Hematopoietic multipotent progenitor cell (in vitro differentiated cells): ENCODE measurements around the gene GALNT18. TPM values are rescaled to one million over a fixed set of nuclear protein-coding genes. Genes with fewer than 3 reads are reported as not detected.
A peak's percentile ranks its signal among the peaks of the same experiment; 100 is the strongest.

Source experiments
- DNase-seq, 3 donors: peaks; one replicate each; pipeline ENCODE4 v3.0.0-alpha.2; 2011 to 2015; ENCODE audit warnings: low read depth in 2 of 3, low spot score in 2 of 3
- total RNA-seq: library from RNA; depleted of rRNA; stranded (reverse); fragments of >200 nt; gene quantifications from one replicate; pipeline ENCODE4 v1.2.3, GENCODE V29; 2012

Gene GALNT18
- total RNA-seq, 1 donor: 0.54 TPM

DNA sequence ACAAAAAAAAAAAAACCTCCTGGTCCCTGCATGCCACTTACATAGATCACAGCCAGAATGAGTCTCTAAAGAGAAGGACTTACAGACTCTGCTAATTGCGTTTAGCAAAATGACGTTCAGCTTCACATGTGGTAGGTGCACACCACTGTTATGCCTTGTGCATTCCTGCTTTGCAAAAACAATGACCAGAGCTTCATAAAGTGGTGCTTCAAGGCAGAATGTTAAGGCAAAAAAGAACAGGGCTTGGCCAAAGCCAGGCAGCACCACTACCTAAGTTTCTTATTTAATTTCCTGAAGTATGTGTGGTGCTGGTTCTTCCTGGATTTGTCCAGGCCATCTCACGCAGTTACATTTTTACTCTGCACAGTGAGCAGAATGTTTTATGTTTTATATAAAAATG, 85.2 kb downstream of the GALNT18 start:
- no peak for DNase-seq

DNA sequence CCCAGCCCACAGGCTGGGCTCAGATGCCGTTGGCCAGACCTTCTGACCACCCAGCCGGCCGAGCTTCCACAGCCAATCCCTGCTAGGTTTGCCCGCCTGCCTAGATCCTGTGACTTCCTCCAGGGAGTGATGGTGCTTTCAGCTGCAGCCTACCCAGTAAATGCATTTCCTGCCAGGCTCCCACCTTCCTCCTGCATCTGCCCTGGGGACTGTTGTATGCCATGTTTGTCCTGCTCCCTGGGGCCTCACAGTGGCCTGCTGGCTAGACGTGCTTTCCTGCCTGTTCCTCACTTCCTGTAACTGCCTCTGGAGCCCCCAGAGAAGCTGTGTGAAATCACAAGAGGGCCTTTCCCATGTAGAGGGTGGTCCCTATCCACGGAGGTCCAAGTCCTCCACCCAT, 86.2 kb downstream of the GALNT18 start:
- no peak for DNase-seq

DNA sequence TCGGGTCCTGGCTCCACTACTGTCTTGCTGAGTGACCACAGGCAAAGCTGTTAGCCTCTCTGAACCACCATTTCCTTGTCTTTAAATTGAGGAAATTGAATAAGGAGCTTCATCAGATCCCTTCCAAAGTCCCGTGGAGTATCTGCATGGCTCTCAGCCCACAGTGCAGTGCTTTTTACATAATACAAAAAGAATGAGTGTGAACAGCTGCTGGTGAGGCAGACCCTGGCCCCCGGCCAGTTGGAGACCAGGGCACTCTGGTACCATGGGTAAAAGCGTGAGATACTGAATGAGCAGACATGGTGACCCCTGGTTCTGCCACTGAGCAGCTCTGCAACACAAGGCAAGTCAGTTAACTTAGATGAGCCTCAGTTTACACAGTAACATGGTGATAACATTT, 86.8 kb downstream of the GALNT18 start:
- DNase-seq: no peak

DNA sequence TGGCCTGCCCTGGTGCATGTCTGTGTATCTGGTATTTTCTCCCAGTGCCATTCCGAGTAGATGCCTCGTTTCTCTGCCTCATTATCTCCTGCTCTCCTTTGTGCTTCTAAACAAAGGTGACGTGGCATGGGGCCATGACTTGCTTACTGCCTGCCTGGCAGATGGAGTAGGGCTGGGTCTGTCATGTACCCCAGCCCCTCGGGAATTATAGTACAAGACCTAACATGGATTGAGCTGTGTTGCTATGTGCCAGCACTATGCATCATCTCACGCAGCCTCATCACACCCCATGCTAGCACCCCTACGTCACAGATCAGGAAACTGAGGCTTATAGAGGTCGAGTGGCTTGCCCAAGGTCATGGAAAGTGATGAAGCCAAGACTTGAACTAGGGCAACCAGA, 88.1 kb downstream of the GALNT18 start:
- DNase-seq: no peak

DNA sequence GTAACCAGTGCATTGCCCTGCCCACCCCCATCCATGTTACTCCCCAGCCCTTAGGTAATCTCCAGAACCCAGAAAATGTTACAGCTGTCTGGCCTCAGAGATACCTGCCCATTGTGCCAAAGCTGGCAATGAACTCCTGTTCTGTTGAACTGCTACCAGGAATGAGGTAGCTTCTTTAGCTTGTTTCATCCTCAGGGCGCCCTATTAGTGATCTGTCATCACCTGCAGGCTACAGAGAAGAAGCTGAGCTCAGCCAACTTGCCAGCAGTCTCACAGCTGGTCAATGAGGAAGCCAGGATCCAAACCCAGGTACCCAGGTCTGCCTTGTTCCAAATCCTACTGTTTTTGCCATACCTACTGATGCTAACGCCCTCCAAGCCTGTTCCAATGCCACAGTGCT, 88.7 kb downstream of the GALNT18 start:
- no peak for DNase-seq

DNA sequence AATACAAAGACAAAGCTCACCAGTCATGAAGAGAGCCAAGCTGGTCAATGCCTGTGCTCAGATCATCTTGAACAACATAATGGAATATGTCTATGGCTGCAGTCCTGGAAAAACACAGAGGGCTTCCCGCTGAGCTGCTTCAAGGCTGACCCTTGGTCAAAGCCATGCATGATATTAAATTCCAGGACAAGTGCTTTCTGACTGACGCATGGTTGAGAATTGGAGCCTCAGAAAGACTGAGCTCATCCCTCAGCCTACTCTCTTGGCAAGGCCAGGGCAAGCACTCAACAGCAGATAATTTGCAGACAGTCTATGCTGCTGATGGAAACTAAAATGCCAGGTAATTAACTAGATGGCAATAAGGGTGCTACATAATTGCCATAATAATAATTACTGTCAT, 89.2 kb downstream of the GALNT18 start:
- DNase-seq: no peak

DNA sequence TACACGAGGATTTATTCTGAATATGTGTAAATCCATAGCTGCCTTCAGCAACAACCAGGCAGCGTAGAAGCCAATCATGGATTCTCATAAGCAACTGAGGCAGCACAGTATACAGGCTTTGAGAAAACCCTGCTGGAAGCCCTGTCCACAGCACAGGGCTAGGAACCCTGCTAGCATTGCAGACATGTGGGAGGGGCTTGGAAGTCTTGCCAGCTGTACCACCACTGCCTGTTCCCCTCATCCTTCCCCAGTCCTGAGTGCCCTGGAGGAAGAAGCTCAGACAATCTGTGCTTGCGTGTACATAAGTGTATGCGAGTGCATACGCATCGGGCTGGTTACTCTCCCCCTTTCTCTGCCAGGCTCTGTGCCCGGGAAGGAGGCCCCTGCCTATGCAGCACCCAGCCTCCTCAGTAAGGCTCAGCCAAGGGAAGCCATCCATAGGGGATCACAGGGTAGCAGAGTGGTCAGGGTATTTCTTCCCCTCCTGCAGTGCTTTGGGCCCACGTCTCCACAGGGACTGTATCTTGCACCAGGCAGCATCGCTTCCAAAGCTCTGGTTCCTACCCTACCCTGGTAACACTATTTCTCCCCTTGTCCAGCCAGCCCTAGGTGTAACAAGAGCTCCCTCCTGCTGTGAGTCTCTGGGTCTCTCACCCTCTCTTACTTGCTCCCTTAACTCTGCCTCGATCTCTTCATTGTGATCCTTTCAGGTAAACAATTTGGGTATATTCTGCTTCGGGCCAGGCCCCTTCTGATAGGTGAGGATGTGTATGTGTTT, 90.5 kb downstream of the GALNT18 start:
- no peak for DNase-seq

DNA sequence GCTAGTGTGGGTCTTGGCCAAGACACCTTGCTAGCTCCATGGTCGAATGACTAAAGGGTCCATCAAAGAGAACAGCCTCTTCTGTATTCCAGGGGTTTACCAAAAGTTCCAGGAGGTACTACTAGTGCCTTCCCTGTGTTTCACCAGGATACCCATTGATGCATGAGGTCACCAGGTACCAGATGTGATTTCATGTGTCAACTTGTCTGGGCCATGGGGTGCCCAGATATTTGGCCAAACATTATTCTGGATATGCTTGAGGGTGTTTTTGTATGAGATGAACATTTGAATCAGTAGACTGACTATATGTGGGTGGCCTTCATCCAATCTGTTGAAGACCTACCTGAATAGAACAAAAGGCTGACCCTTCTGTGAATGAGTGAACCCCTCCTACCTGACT, 92.8 kb downstream of the GALNT18 start:
- DNase-seq: no peak

DNA sequence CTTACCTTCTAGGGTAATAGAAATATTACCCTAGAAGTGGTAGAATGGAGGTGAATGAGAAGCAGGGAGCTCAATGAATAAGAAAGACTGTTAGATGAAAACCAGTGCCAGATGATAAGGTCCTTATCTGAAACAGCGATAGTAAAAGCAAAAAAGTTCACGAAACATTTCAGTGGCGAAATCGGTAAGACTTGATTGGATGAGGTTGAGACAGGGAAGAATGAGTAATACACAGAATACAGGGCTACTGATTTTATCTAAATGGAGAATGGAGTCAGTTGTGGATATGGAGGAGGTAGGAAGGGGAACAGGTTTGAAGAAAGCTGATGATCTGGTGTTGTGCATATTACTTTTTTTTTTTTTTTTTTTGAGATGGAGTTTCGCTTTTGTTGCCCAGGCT, 96.5 kb downstream of the GALNT18 start:
- no peak for DNase-seq

DNA sequence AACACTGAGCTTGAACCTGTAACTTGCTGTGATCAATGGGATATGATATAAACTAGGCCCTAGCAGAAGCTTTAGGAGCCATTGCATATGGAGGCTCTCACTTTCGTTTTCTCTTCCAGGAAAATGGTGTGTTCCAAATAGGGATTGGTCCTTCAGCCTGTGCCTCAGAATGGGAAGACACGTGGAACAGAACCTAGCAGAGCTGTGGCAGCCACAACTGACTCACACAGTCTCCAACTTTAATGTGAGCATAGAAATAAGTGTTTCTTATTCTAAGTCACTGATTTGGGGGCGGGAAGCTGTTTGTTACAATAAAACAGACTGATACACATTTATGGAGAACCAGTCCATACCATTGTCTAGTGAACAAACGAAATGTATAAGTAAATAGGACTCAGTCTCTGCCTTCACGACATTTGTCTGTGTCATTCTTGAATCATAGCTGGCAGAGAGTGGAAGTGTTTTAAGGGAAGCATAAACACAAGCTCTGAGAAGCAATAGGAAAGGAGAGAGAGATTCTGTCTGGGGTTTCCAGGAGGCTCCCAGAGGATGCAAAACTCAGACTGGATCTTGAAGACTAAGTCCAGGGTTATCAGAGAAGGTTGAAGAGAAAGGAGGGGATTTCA, 97.3 kb downstream of the GALNT18 start:
- no peak for DNase-seq

DNA sequence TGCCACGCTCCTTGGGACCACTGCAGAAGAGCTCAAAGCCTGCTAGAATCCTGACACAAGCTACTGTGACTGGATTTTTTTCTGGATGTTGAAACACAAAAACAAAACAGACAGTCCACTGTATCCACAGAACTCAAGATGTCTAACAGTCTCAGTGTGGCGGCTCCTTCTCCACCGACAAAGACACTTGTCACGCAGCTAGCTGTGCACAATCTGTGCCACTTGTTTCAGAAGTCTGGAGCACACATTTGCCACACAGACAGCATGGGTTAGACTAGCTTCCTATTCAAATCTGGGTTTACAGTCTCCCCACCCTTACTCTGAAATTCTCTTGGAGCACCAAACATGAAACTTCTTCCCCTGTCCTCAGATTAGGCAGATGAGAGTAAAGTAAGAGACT, 99.2 kb downstream of the GALNT18 start:
- no peak for DNase-seq

DNA sequence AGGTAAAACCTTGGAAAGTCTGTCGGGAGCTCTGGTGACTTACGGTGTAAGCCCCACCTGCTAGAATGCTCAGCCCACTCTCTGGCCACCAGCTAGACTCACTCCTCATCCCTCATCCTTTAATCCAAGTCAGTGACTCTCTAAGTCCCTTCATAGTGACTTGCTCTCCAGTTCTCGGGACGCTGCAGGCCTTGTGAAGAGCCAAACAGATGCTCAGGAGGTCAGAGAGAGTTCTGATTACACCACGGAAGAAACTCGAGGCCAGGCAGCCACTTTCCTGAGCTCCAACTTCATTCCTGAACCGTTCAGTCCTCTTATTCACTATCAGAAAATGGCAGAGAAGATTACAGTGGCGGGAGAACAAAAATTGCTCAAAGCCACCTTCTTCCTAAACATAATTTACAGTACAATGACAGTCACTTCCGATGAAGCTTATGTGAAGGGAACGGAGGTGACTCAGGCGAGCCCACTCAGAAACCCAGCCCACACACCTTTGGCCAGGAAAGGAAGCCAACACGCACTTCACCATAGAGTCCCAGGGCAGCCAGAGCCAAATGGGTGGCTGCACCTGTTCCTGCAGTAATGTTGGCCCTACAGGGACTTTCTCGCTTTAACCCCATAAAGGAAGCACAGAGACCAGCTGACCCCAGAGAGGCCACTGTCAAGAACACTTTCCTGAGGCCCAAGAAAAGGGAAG, 100.4 kb downstream of the GALNT18 start:
- DNase-seq: peak in 2 of 3 donors; percentile 8 to 19

DNA sequence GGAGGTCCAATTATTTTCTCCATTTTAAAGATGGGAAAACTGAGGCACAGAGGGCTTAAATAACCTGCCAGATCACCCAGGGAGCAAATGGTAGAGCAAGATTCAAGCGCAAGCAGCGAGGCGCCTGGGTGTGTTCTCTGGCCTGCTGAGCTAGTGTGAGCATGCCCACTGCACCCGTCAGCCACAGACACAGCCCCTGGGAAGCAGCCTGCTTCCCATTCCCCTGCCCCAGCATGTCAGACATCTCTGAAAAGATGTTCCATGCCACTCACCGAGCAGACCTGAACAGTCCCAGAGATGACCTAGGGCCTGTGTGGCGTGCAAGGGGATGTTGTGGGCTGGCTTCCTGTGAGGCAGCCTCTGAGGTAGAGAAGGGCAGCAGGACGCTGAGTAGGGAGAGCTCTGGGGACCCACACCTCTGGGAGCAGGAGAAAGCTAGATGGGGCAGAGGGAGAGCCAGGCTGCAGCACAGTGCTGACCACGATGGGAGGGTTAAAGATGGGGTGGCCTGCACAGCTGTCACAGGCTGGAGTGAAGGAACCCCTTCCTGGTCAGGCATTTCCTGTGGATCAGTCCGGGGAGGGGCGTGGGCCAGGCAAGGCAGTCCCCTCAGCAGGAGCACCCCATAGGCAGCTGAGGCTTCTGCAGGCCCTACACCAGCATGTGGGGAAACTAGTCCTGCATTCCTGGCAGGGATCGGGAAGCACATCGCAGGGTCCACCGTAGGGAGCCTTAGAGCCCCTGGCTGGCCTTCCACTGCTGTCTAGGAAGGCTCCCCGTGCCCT, 101.4 kb downstream of the GALNT18 start:
- DNase-seq: no peak

DNA sequence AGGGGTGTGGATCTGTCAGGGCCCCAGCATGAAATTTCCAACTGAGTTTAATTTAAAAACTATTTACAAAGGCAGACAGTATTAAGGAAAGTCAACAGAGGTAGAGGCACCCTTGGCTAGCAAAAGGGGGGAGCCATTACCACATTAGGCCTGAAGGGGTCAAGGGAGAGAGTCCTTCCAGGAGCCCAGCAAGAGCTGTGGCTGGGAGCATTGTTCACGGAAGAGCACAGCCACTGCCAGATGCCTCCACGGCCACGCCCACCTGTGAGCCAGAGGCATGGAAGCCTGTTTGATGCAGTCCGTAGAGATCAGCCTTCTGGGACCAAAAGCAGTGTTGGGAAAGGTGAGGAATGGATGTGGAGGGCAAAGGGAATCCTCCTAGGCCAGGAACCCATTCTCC, 102.6 kb downstream of the GALNT18 start:
- no peak for DNase-seq

DNA sequence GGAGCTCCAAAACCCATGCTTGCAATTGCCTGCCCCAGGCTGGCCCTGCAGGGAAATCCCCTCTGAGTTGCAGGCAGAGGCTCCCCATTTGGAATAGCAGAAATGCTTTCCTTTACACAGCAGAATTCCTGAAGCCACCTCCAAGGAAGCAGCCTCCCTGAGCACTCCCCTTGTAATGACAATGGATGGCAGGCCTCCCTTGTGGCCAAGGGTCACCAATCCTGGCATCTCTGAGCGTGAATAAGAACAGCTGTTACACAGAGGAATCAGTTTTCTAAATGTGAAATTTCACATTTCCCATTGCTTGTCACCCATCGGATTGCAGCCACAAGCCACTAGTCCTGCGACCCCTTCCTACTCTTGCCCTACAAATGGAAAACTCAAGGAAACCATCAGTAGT, 107.6 kb downstream of the GALNT18 start:
- DNase-seq: no peak

DNA sequence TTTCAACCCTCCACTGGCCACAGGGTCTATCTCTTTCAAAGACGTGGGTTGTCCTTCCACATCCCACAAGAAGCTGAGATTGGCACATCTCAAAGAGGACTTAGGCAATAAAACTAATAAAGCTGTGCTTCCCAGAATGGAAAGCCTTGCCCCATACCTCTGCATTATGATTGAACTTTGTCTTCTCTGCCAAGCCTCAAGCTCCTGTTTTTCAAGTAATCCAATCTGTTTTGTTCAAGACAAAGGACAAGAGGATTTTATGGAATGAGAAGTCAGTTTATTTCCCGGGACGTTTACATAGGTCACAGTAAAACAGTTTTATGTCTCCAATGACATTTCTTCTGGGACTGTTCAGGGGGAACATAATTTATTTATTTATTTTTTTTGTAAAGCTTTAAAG, 108.4 kb downstream of the GALNT18 start:
- DNase-seq: no peak

DNA sequence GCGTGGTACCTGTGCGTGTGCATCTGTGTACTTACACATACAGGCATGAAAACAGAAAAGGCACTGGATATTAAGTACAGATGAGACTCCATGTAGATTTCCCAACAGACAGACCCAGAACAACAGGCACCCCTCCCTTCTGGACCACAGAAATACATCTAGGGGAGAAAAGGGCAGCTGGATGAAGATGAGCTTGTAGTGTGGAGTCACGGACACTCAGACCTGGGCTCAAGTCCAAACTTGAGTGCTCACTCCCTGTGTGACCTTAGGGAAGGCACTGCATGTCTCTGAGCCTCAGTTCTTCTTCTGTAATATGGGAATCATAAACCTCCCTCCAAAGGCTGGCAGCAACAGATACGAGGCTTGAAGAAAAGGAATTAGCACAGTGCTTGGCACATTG, 108.9 kb downstream of the GALNT18 start:
- no peak for DNase-seq

DNA sequence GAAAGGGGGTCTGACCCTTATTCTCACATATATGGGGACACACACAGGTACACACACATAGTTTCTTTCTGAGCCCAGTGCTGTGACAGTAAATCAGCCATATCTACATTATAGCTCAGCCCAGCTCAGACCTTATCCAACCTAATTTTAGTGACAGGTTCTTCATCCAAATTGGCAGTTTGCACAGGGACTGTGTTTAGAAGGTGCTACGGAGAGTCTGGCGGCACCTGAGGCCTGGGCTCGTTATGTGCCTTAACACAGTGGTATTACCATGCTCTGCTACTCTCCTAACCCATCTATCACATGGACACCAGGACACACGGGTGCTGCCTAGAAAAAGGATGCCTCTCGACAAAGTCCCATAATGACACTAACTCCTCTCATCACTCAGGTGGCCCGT, 109.3 kb downstream of the GALNT18 start:
- no peak for DNase-seq

DNA sequence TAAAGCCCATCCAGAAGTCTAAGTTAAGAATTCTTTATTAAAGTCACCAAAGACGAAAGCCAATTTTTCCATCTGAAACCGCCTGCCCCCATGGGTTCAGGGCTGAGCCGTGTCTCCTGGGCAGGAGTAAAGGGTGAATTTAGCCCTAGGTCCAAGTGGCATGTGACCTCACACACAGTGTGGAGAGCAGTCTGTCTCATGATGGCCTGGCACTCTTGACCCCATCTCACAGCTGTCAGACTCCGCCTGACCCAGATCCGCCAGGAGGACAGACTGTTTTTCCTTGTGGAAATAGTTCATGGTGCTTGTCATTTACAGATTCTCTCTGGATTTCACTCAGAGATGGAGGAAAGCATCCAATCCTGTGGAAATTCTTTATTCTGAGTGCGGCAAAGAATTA, 109.7 kb downstream of the GALNT18 start:
- DNase-seq: no peak

DNA sequence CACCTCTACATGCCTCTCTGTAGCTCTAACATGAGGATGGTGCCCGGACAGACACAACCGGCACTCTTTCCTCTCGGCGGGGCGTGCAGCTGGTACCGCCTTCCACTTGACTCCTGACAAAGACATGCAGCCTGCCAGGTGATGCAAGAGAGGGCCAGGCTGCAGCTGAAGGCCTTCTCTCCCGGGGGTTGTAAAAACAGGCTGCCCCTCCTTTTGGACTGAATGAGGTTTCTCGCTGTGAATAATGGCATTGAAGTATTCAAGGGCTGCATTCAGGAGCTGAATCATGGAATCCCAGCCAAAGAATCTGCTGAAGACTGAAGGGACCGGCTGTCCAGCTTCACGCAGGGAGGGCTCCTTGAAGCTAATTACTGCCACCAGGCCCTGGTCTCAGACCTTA, 110.9 kb downstream of the GALNT18 start:
- DNase-seq: no peak

DNA sequence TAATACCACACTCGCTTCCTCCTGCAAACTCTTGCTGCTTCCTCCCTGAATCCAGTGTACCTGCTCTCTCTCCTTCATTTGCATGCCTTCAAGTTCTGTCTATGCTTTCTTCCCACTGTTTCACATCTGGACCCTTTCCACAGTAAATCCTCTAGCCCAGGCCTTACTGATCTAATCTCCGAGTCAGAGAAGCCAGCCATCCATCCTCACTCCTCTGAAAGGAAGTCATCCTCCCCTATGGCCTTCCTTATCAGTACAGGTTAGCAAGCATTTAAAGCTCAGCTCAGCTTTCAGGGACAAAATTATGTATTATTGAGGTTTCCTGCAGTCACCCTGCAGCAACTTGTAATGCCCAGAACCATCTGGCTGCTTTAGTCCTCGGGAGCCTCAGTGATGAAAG, 116.1 kb downstream of the GALNT18 start:
- DNase-seq: no peak
